ENCODE results near the gene FLCN. TPM values are rescaled to one million over a fixed set of nuclear protein-coding genes. Genes with fewer than 3 reads are reported as not detected.

FLCN gene
- total RNA-seq, 2 donors from 2014 or later, result 34.2 to 36.7 TPM

DNA sequence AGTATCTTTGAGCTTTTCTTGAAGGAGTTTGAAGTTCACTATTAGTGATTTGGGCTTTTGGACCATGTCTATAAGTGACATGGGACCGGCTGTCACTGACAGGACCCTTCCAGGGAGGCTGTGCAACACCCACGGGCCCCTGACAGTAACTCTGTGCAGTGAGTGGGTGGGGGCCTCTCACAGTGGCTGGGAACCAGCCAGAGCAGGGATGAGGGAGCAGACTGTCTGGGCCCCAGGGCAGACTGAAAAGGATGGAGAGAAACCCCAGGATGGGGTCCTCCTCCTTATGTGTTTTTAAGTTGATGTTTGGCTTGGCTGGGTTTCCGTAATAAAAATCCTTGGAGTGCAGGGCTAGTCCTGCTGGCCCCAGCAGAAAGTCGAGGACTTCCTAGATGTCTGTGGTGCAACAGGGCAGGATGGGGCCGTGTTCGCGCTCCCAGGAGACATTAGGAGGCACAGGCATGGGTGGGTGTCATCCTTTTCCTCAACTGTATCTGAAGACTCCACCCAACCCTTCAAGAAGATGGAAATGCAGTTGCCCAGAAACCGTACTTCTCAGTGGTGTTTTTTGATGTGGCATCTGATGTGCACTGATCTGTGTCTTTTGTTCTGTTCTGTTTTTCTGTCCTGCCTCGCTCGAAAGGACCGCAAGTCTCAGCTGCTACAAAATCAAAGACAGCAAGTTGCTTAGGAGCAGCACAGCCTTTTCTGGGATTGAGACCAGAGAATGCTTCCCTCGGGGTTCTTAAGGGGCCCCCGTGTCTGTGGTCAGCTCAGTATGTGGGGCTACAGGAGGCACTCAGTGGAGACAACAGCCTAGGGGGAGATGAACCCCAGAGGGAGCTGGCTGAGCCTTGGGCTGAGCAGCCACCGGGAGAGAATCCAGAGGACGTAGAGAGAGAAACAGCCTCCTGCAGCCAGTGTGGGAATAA lies 55.0 kb downstream of the FLCN start:
- no peaks in the 10 kb centered on the region for H3K4me1 ChIP-seq
- no peak for DNase-seq
- no peak overlapping the region for H3K4me3 ChIP-seq
- H3K27ac ChIP-seq, result no peak overlapping the region
- intact Hi-C loops (cut with DNase I), result no loop called here
- H3K27me3 ChIP-seq, result no peaks in the 10 kb centered on the region
- no peaks in the 10 kb centered on the region for H3K9me3 ChIP-seq
- TF ChIP-seq CTCF (IDR thresholded peaks at IDR 0.05), result no peak
- no peak overlapping the region for H3K9ac ChIP-seq (ENCODE audit: low read depth in 2 of 2, low read length in 2 of 2)
- H3K36me3 ChIP-seq, result peaks cover 13% of the 10 kb centered on the region

DNA sequence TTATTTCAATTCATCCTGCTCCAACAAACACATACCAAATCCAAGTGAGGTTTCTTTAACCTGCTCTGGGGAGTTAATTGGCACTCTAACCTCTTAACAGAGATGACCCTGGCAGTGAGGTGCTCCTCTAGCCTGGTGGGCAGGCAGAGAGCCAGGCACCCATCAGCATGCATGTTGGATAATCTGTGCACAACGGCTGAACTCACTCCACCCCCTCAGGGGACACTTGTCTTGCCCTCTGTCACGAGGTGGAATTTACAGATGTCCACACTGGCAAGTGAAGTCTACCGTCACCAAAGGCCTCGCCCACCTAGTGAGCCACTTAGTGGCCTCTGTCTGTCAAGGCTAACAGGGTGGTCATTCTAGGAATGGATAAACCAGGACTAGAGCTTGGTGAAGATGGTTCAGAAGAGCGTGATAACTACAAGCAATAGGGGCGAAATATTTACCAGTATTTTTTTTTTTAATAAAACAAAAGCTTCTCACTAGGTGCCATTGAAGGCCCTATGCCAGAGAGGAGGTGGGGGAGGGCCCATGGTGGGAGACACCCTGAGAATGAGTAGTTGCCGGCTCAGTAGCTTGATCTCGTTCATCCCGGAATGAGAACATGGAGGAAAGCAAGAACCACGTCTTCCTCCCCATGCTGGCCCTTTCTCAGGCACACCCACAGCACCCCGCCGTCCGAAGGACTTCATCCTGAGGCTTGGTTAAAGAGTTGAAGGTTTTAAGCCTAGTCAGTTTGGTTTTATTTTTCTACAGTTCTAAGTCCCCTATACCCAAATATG lies 56.0 kb downstream of the FLCN start:
- H3K9me3 ChIP-seq, result no peaks in the 10 kb centered on the region
- no peak overlapping the region for H3K27ac ChIP-seq
- no peak overlapping the region for H3K9ac ChIP-seq (ENCODE audit: low read depth in 2 of 2, low read length in 2 of 2)
- peaks cover 18% of the 10 kb centered on the region for H3K36me3 ChIP-seq
- TF ChIP-seq CTCF (IDR thresholded peaks at IDR 0.05), result no peak
- intact Hi-C loops (cut with DNase I), result no loop called here
- DNase-seq, result no peak
- no peaks in the 10 kb centered on the region for H3K27me3 ChIP-seq
- no peaks in the 10 kb centered on the region for H3K4me1 ChIP-seq
- no peak overlapping the region for H3K4me3 ChIP-seq

GRCh38 chr17:17180141-17180603 lies 56.8 kb downstream of the FLCN start:
- Histone ChIP-seq H3K27me3 (no peaks in the 10 kb centered on the region), H3K27ac (no peak overlapping the region), H3K36me3 (peaks cover 18% of the 10 kb centered on the region), H3K4me3 (no peak overlapping the region), H3K9ac (ENCODE audit: low read depth in 2 of 2, low read length in 2 of 2) (no peak overlapping the region), H3K9me3 (no peaks in the 10 kb centered on the region), H3K4me1 (no peaks in the 10 kb centered on the region)
- no peak for DNase-seq
- intact Hi-C loops (cut with DNase I), result no loop called here
- no peak for TF ChIP-seq CTCF (IDR thresholded peaks at IDR 0.05)

DNA sequence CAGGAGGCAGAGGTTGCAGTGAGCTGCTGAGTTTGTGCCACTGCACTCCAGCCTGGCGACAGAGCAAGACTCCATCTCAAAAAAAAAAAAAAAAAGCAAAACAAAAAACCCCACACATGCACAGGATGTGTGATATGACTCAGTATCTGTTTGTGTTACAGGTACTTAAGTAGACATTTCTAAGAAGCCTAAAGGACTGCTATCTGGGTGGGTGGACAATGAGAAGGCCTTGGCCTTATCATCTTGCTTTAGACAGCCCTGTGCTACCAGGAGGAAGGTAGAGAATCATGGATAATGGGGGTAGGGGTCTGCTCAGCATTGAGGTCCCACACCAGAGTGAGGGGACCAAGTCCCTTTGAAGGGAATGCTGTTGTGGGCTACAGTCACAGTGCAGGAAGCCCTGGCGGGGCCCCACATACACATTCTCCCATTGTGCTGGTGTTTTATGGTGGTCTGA lies 57.6 kb downstream of the FLCN start:
- H3K4me1 ChIP-seq, result no peaks in the 10 kb centered on the region
- H3K36me3 ChIP-seq, result peaks cover 18% of the 10 kb centered on the region
- no peaks in the 10 kb centered on the region for H3K9me3 ChIP-seq
- H3K27ac ChIP-seq, result no peak overlapping the region
- H3K9ac ChIP-seq (ENCODE audit: low read depth in 2 of 2, low read length in 2 of 2), result no peak overlapping the region
- DNase-seq, result no peak
- no peak overlapping the region for H3K4me3 ChIP-seq
- TF ChIP-seq CTCF (IDR thresholded peaks at IDR 0.05), result no peak
- intact Hi-C loops (cut with DNase I), result no loop called here
- H3K27me3 ChIP-seq, result no peaks in the 10 kb centered on the region

DNA sequence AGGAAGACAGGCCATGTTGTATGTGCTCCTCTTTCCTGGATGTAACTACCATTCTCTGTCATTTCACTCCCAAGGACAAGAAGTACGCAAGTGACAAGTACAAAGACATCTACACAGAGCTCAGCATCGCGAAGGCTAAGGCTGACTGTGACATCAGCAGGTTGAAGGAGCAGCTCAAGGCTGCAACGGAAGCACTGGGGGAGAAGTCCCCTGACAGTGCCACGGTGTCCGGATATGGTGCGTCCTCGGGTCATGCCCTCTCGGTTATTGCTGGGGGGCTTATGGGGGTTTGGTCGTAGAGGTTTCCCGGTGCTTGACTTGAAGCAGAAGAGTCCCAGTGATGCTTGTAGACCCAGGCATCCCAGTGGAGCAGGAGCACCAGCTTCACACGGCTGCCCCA lies 59.8 kb downstream of the FLCN start:
- TF ChIP-seq CTCF (IDR thresholded peaks at IDR 0.05), result no peak
- intact Hi-C loops (cut with DNase I), result no loop called here

More for the DNA sequence above, 59.8 kb downstream of the FLCN start:
- no peak for DNase-seq
- Histone ChIP-seq H3K9me3 (no peaks in the 10 kb centered on the region), H3K36me3 (peaks cover 26% of the 10 kb centered on the region), H3K27me3 (no peaks in the 10 kb centered on the region), H3K27ac (no peak overlapping the region), H3K4me1 (no peaks in the 10 kb centered on the region), H3K4me3 (no peak overlapping the region), H3K9ac (ENCODE audit: low read depth in 2 of 2, low read length in 2 of 2) (no peak overlapping the region)
